Heart left ventricle (tissue), 13 donors: ENCODE measurements around the gene BUB3.

ENCODE experiments used
- POLR2A ChIP-seq, 2 donors: fragments of 450-650 bp; IDR thresholded peaks; one replicate each; pipeline ENCODE4 v1.6.1; 2017; ENCODE audit warnings: antibody characterized with exemption in 2 of 2, mild to moderate bottlenecking in 2 of 2, moderate library complexity in 2 of 2
- TF ChIP-seq, protein P1 (sequence below), 12 donors: fragments of 200-600 bp; sonication (generic) in 4 of 12; IDR thresholded peaks; one replicate each; pipeline versions ENCODE4 v1.5.0 to v1.8.0; 2018 to 2022; ENCODE audit warnings: antibody characterized with exemption in 12 of 12, mild to moderate bottlenecking in 5 of 12
- donor health status: ischemic (EF 13 %, LVEDD 7.1; RV severe dilation, severe dysfunction).
- donor health status: DM: no; HTN: yes; CAD: no.
- donor health status: DM: no; HTN: no; CAD: no.
- donor health status: ischemic (EF 25% LVEDD 6.9; RV normal size, moderate dysfunction).
- donor health status: ischemic (EF 25% LVEDD 5.7; RV mildly dilated, moderate dysfunction).
- donor health status: ischemic (EF 35%, LVEDD 5.7; RV mildly dilated, moderate dysfunction).
- donor health status: nonischemic (EF 11% LVEDD 7.7; RV severe dilation, severe dysfunction).
- donor health status: DM: yes; HTN: yes; CAD: no.
- donor health status: PGD.
- donor health status: ischemic (EF 29% LVEDD 5.4; RV normal size, mild dysfunction).
- donor health status: nonischemic (EF 23%, LVEDD 6.1; RV moderate dilation, normal function).

- TF ChIP-seq, protein P1, sequence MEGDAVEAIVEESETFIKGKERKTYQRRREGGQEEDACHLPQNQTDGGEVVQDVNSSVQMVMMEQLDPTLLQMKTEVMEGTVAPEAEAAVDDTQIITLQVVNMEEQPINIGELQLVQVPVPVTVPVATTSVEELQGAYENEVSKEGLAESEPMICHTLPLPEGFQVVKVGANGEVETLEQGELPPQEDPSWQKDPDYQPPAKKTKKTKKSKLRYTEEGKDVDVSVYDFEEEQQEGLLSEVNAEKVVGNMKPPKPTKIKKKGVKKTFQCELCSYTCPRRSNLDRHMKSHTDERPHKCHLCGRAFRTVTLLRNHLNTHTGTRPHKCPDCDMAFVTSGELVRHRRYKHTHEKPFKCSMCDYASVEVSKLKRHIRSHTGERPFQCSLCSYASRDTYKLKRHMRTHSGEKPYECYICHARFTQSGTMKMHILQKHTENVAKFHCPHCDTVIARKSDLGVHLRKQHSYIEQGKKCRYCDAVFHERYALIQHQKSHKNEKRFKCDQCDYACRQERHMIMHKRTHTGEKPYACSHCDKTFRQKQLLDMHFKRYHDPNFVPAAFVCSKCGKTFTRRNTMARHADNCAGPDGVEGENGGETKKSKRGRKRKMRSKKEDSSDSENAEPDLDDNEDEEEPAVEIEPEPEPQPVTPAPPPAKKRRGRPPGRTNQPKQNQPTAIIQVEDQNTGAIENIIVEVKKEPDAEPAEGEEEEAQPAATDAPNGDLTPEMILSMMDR (IDR thresholded peaks at IDR 0.05) = no peak
- TF ChIP-seq POLR2A (IDR thresholded peaks at IDR 0.05) = no peak
Observed at GRCh38 chr10:123204127-123204461, 49.9 kb downstream of the BUB3 start.
